Neural cell (in vitro differentiated cells): ENCODE measurements around the gene ZDHHC12. TPM values are rescaled to one million over a fixed set of nuclear protein-coding genes. Genes with fewer than 3 reads are reported as not detected.

Experiments
- H2AFZ ChIP-seq: fragments of 200-600, 300-800 bp; sonication (generic), shearing (Covaris generic); 2 replicates; pipeline ENCODE4 v1.6.0; 2014; ENCODE audit warnings: low read depth, mild to moderate bottlenecking, antibody characterized with exemption, low read length, moderate library complexity
- H3F3A ChIP-seq: fragments of 200-600 bp; shearing (Covaris generic); 2 replicates; pipeline ENCODE4 v1.6.1; 2016; ENCODE audit warnings: mild to moderate bottlenecking, moderate library complexity, mixed read lengths, antibody characterized with exemption, low read length; ENCODE audit not compliant: insufficient read depth, poor library complexity, severe bottlenecking
- H3K27ac ChIP-seq: fragments of 200-600, 300-800 bp; sonication (generic), shearing (Covaris generic); 2 replicates; pipeline ENCODE4 v1.5.1; 2014; ENCODE audit warnings: mild to moderate bottlenecking, low read length, moderate library complexity
- H3K27me3 ChIP-seq: fragments of 300-800, 200-600 bp; sonication (generic), shearing (Covaris generic); 2 replicates; pipeline ENCODE4 v1.6.0; 2014; ENCODE audit warnings: mild to moderate bottlenecking, low read depth, low read length, moderate library complexity; ENCODE audit not compliant: insufficient read depth
- H3K36me3 ChIP-seq: fragments of 300-800, 200-600 bp; sonication (generic), shearing (Covaris generic); 2 replicates; pipeline ENCODE4 v1.5.1; 2014; ENCODE audit warnings: mild to moderate bottlenecking, antibody characterized with exemption, low read length, moderate library complexity; ENCODE audit not compliant: insufficient read depth
- H3K4me2 ChIP-seq: fragments of 300-800, 200-600 bp; sonication (generic), shearing (Covaris generic); 2 replicates; pipeline ENCODE4 v1.6.0; 2014; ENCODE audit warnings: mild to moderate bottlenecking, low read length
- H3K4me3 ChIP-seq: fragments of 300-800, 200-600 bp; sonication (generic), shearing (Covaris generic); 2 replicates; pipeline ENCODE4 v1.5.1; 2014; ENCODE audit warnings: mild to moderate bottlenecking, low read length, moderate library complexity
- H3K79me2 ChIP-seq: fragments of 200-600 bp; shearing (Covaris generic); replicated peaks from 2 replicates; pipeline ENCODE4 v1.6.0; 2014; ENCODE audit warnings: mild to moderate bottlenecking, low read length, moderate library complexity; ENCODE audit not compliant: insufficient read depth
- H3K9ac ChIP-seq: fragments of 300-800, 200-600 bp; sonication (generic), shearing (Covaris generic); 2 replicates; pipeline ENCODE4 v1.6.1; 2016; ENCODE audit warnings: mild to moderate bottlenecking, low read length, mixed read lengths
- H3K9me2 ChIP-seq: fragments of 200-600 bp; shearing (Covaris generic); 2 replicates; pipeline ENCODE4 v1.6.1; 2016; ENCODE audit warnings: mild to moderate bottlenecking, low read length, mixed read lengths; ENCODE audit not compliant: insufficient read depth
- H3K9me3 ChIP-seq: fragments of 200-600, 300-800 bp; sonication (generic), shearing (Covaris generic); 2 replicates; pipeline ENCODE4 v1.6.1; 2016; ENCODE audit warnings: mild to moderate bottlenecking, mixed run types, low read length, moderate library complexity, mixed read lengths
- H4K20me1 ChIP-seq: fragments of 200-600 bp; shearing (Covaris generic); 2 replicates; pipeline ENCODE4 v1.6.1; 2016; ENCODE audit warnings: mild to moderate bottlenecking, mixed run types; ENCODE audit not compliant: insufficient read depth
- CTCF ChIP-seq: fragments of 450-650 bp; IDR thresholded peaks from 2 replicates; pipeline ENCODE4 v1.5.1; 2014; ENCODE audit warnings: antibody characterized with exemption, mild to moderate bottlenecking, moderate library complexity; ENCODE audit not compliant: poor library complexity, severe bottlenecking
- EP300 ChIP-seq: fragments of 450-650 bp; conservative IDR thresholded peaks from 2 replicates; pipeline ENCODE4 v1.6.1; 2014; ENCODE audit warnings: antibody characterized with exemption, mild to moderate bottlenecking, moderate library complexity; ENCODE audit not compliant: poor library complexity, severe bottlenecking
- EZH2 ChIP-seq: fragments of 200-600, 300-800 bp; shearing (Covaris generic), sonication (generic); IDR thresholded peaks from 2 replicates; pipeline ENCODE4 v1.6.1; 2014; ENCODE audit warnings: antibody characterized with exemption, low read length, borderline replicate concordance, mild to moderate bottlenecking; ENCODE audit not compliant: insufficient read depth, poor library complexity, severe bottlenecking
- MXI1 ChIP-seq: fragments of 450-650 bp; conservative IDR thresholded peaks from 2 replicates; pipeline ENCODE4 v1.6.1; 2014; ENCODE audit warnings: antibody characterized with exemption, mild to moderate bottlenecking; ENCODE audit not compliant: poor library complexity, severe bottlenecking
- POLR2AphosphoS5 ChIP-seq: IDR thresholded peaks from 2 replicates; pipeline ENCODE4 v1.6.1; 2012
- RAD21 ChIP-seq: fragments of 450-650 bp; conservative IDR thresholded peaks from 2 replicates; pipeline ENCODE4 v1.6.1; 2014; ENCODE audit warnings: antibody characterized with exemption, mild to moderate bottlenecking, moderate library complexity
- REST ChIP-seq: IDR thresholded peaks from 2 replicates; pipeline ENCODE4 v1.6.1; 2012; ENCODE audit warnings: borderline replicate concordance
- SMC3 ChIP-seq: fragments of 450-650 bp; conservative IDR thresholded peaks from 2 replicates; pipeline ENCODE4 v1.6.1; 2014; ENCODE audit warnings: antibody characterized with exemption, mild to moderate bottlenecking, moderate library complexity; ENCODE audit not compliant: poor library complexity
- TAF1 ChIP-seq: IDR thresholded peaks from 2 replicates; pipeline ENCODE4 v1.6.1; 2012; ENCODE audit warnings: low read depth
- polyA plus RNA-seq: library from polyadenylated mRNA; depleted of rRNA; stranded (reverse); fragments of >200 nt; gene quantifications from 2 replicates; pipeline ENCODE4 v1.2.3, GENCODE V29; 2014

ZDHHC12 gene
- polyA plus RNA-seq, 1 donor from 2014 or later, result 0.09 TPM

GRCh38 chr9:128721487-128722010 lies 2.4 kb downstream of the ZDHHC12 start:
- H3K4me2 ChIP-seq, result no peak overlapping the region
- no peak overlapping the region for H3K9ac ChIP-seq
- TF ChIP-seq SMC3, result no peak
- TF ChIP-seq CTCF, result no peak
- TF ChIP-seq RAD21, result no peak
- TF ChIP-seq TAF1, result no peak
- no peak for TF ChIP-seq EZH2
- TF ChIP-seq MXI1, result no peak
- TF ChIP-seq REST, result no peak
- no peaks in the 10 kb centered on the region for H3K9me2 ChIP-seq
- no peak overlapping the region for H3K4me3 ChIP-seq
- H3K9me3 ChIP-seq, result no peaks in the 10 kb centered on the region
- H3K36me3 ChIP-seq, result no peaks in the 10 kb centered on the region
- no peak overlapping the region for H3K27ac ChIP-seq
- H4K20me1 ChIP-seq, result no peaks in the 10 kb centered on the region
- H3K79me2 ChIP-seq, result no peaks in the 10 kb centered on the region
- no peaks in the 10 kb centered on the region for H3K27me3 ChIP-seq
- H2AFZ ChIP-seq, result no peak overlapping the region
- H3F3A ChIP-seq, result no peaks in the 10 kb centered on the region

DNA sequence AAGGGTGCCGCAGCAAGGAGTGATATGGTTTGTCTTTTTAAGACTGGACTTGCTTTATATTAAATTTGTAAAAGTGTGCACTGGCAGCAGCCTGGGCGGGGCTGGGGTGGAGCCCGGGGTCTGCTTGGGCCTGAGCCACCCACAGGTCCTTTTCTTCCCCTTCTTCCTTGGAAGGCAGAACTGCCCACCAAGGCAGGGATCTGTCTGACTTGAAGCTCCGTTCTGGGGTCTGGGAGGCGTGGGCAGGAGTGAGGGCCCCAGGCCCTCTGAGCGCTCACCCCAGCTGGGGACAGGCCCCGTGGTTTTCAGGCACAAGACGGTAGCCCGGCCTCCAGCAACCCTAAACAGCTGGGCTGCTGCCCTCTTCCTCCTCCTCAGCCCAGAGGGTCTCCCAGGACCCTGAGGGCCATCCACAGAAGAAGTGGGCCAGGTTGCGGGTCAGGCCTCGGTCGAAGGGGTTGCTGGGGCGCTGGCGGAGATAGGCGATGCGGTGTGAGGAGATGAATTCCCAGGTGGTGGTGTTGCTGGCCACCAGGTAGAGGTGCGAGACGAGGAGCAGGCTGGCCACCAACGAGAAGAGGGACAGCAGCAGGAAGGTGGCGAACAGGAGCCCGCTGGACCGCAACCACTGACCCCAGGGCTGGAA lies 3.0 kb downstream of the ZDHHC12 start:
- H3K9me3 ChIP-seq, result no peaks in the 10 kb centered on the region
- no peak overlapping the region for H3K9ac ChIP-seq
- no peak overlapping the region for H3K27ac ChIP-seq
- no peaks in the 10 kb centered on the region for H3K27me3 ChIP-seq
- H3K36me3 ChIP-seq, result no peaks in the 10 kb centered on the region
- H3K4me2 ChIP-seq, result no peak overlapping the region
- no peak overlapping the region for H2AFZ ChIP-seq
- no peaks in the 10 kb centered on the region for H3K79me2 ChIP-seq
- no peaks in the 10 kb centered on the region for H4K20me1 ChIP-seq
- TF ChIP-seq CTCF (no peak), POLR2AphosphoS5 (no peak), EZH2 (no peak), SMC3 (no peak), REST (no peak), MXI1 (no peak), EP300 (no peak), RAD21 (no peak), TAF1 (no peak)
- no peak overlapping the region for H3K4me3 ChIP-seq
- H3K9me2 ChIP-seq, result no peaks in the 10 kb centered on the region
- H3F3A ChIP-seq, result no peaks in the 10 kb centered on the region
